Right lobe of liver (tissue), 6 donors: ENCODE data around the gene BRD8. TPM values are rescaled to one million over a fixed set of nuclear protein-coding genes. Genes with fewer than 3 reads are reported as not detected.

Source experiments
- ATAC-seq, 4 donors: fragments of 200-7000 bp; cut with Tn5 transposase; one replicate each; pipeline ENCODE4 v1.9.1; 2020; ENCODE audit warnings: mild to moderate bottlenecking in 4 of 4, moderate library complexity in 4 of 4
- DNase-seq, 3 donors: peaks; one replicate each; pipeline ENCODE4 v3.0.0-alpha.2; 2020
- H3K27ac ChIP-seq, 3 donors: fragments of 200-600 bp; one replicate each; pipeline ENCODE4 v1.8.0; 2022
- H3K27me3 ChIP-seq, 2 donors: fragments of 200-600 bp; one replicate each; pipeline ENCODE4 v1.8.0; 2022
- H3K36me3 ChIP-seq, 4 donors: fragments of 200-600 bp; sonication (generic) in 1 of 4; one replicate each; pipeline versions ENCODE4 v1.5.1 to v1.8.0; 2017 to 2022; ENCODE audit warnings: control low read depth in 1 of 4
- H3K4me1 ChIP-seq, 4 donors: fragments of 200-600 bp; sonication (generic) in 1 of 4; one replicate each; pipeline versions ENCODE4 v1.5.1 to v1.8.0; 2017 to 2022; ENCODE audit warnings: control low read depth in 1 of 4
- H3K4me3 ChIP-seq, 3 donors: fragments of 200-600 bp; one replicate each; pipeline ENCODE4 v1.8.0; 2022
- H3K9me3 ChIP-seq, 4 donors: fragments of 200-600 bp; sonication (generic) in 1 of 4; one replicate each; pipeline versions ENCODE4 v1.5.1 to v1.8.0; 2017 to 2022; ENCODE audit warnings: control low read depth in 1 of 4
- CTCF ChIP-seq, 4 donors: fragments of 200-600 bp in 3 of 4; fragments of 450-650 bp in 1 of 4; IDR thresholded peaks; one replicate each; pipeline versions ENCODE4 v1.5.1 to v1.8.0; 2016 to 2022; ENCODE audit warnings: antibody characterized with exemption in 4 of 4, mild to moderate bottlenecking in 2 of 4
- POLR2A ChIP-seq: fragments of 450-650 bp; IDR thresholded peaks from one replicate; pipeline ENCODE4 v1.6.1; 2017; ENCODE audit warnings: antibody characterized with exemption, mild to moderate bottlenecking
- WGBS: methylation state at CpG from one replicate; pipeline ENCODE4 v1.1.6; 2018; ENCODE audit warnings: low coverage, low lambda C conversion rate; ENCODE audit not compliant: insufficient coverage; ENCODE audit errors: missing lambda C conversion rate; 5-methylcytosine and 5-hydroxymethylcytosine counted together
- intact Hi-C, 2 donors: fragments of 100-400 bp; cut with DNase I; formaldehyde crosslinking; loops; one replicate each; pipeline versions ENCODE4 v1.11.2 to v1.14.1; 2022
- total RNA-seq, 6 experiments: library from RNA; depleted of rRNA in 2 of 6; stranded (reverse); fragments of >200 nt in 2 of 6; fragmentation: NEBNext Ultra II Directional in 3 of 6; extraction: Animal tissue kit (Norgen Biotek cat#: 25700) in 3 of 6; gene quantifications; one replicate each; pipeline versions ENCODE4 v1.1.0 to v1.2.4, GENCODE V29; 2016 to 2023
- donor health status: DM: no; HTN: yes; CAD: no.
- donor health status: DM: no; HTN: no; CAD: no.
- donor health status: DM: no; HTN: no; CAD: no.
- donor health status: DM: no; HTN: yes; CAD: no.
- donor health status: DM: no; HTN: yes; CAD: no.

The BRD8 gene
- total RNA-seq, 6 experiments from 2014 or later = 9.0 to 33.7 (median 17.0) TPM

DNA sequence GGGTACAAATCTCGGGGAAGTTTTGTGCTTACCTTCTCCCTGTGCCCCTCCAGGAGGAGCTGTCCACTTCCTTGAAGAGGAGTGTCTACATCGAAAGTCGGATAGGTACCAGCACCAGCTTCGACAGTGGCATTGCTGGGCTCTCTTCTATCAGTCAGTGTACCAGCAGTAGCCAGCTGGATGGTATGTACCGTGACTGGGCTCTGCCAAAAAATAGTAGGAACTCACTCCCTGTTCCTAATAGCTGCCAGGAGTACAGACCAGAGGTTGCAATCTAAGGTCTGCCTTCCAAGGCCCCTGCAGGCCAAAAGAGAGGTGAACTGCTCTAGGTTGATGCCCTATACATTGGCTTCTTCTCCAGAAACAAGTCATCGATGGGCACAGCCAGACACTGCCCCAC is 4.4 kb upstream of the BRD8 start:
- Histone ChIP-seq H3K9me3 (no peaks in the 10 kb centered on the region), H3K4me3 (no peak overlapping the region), H3K36me3 (peaks cover 0 to 4% (median under 1%) of the 10 kb centered on the region in 4 donors), H3K4me1 (peaks cover 0 to 5% (median 2%) of the 10 kb centered on the region in 4 donors), H3K27me3 (no peaks in the 10 kb centered on the region), H3K27ac (no peak overlapping the region)
- TF ChIP-seq CTCF (IDR thresholded peaks at IDR 0.05) = no peak
- no peak for TF ChIP-seq POLR2A
- no peak for ATAC-seq
- DNase-seq = no peak
- intact Hi-C loops = no loop called here
- WGBS = 92% methylated on average over 2 of the region's 6 CpGs

DNA sequence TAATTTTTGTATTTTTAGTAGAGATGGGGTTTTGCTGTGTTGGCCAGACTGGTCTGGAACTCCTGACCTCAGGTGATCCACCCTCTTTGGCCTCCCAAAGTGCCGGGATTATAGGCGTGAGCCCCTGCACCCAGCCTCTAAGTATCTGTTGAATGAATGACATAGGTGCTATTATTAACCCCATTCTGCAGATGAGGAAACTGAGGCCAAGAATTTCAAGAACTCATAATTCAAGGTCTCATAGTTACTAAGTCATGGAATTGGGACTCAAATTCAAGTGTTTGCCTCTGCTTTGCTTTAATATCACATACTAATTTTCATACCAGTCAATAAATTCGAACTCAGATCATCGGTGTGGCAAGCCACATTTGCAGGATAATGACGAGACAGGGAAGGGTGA is 2.4 kb upstream of the BRD8 start:
- 96% methylated on average over 5 of the region's 5 CpGs for WGBS
- ATAC-seq = no peak
- no peaks in the 10 kb centered on the region for H3K9me3 ChIP-seq
- H3K4me3 ChIP-seq = no peak overlapping the region
- intact Hi-C loops = no loop called here
- no peak for DNase-seq
- no peak for TF ChIP-seq POLR2A
- no peak for TF ChIP-seq CTCF (IDR thresholded peaks at IDR 0.05)
- peaks cover 0 to 12% (median 5%) of the 10 kb centered on the region in 4 donors for H3K4me1 ChIP-seq
- H3K27ac ChIP-seq = no peak overlapping the region
- no peaks in the 10 kb centered on the region for H3K27me3 ChIP-seq
- H3K36me3 ChIP-seq = peaks cover 0 to 1% (median 0%) of the 10 kb centered on the region in 4 donors

GRCh38 chr5:138180183-138180782 is 1.9 kb upstream of the BRD8 start:
- no peak overlapping the region for H3K27ac ChIP-seq
- 76% methylated on average over 5 of the region's 5 CpGs for WGBS
- H3K4me1 ChIP-seq = peaks cover 0 to 12% (median 5%) of the 10 kb centered on the region in 4 donors
- intact Hi-C loops = no loop called here
- H3K9me3 ChIP-seq = no peaks in the 10 kb centered on the region
- DNase-seq = no peak
- H3K4me3 ChIP-seq = no peak overlapping the region
- H3K27me3 ChIP-seq = no peaks in the 10 kb centered on the region
- TF ChIP-seq CTCF (IDR thresholded peaks at IDR 0.05) (peak; percentile 33 to 49 (median 42)), POLR2A (no peak)
- peaks cover 0 to 7% (median 0%) of the 10 kb centered on the region in 4 donors for H3K36me3 ChIP-seq
- peak in 2 of 4 donors; percentile 19 to 25 for ATAC-seq

- Histone ChIP-seq H3K4me3 (peak overlapping the region; percentile 84 to 89 (median 85)), H3K9me3 (no peaks in the 10 kb centered on the region), H3K27me3 (no peaks in the 10 kb centered on the region), H3K4me1 (peaks cover 0 to 12% (median 5%) of the 10 kb centered on the region in 4 donors), H3K36me3 (peaks cover 0 to 16% (median 0%) of the 10 kb centered on the region in 4 donors), H3K27ac (no peak overlapping the region)
- intact Hi-C loops = no loop called here
- ATAC-seq (no peak), DNase-seq (no peak)
- WGBS = under 1% methylated on average over 22 of the region's 23 CpGs
- TF ChIP-seq CTCF (IDR thresholded peaks at IDR 0.05) = no peak
These were observed 937 bp upstream of the BRD8 start for GRCh38 chr5:138179277-138179857.
